Left ventricle myocardium superior (tissue), 1 donor: ENCODE data around the gene ZNF761. TPM values are rescaled to one million over a fixed set of nuclear protein-coding genes. Genes with fewer than 3 reads are reported as not detected.
A peak's percentile ranks its signal among the peaks of the same experiment; 100 is the strongest.
"Not testable (repeated sequence)": the region's sequence is repeated elsewhere in the genome, so short reads cannot be mapped to it uniquely, and the experiment has no call there.

ENCODE experiments used
- ATAC-seq: fragments of 200-7000 bp; cut with Tn5 transposase; one replicate; pipeline ENCODE4 v1.9.1; 2020; ENCODE audit warnings: mild to moderate bottlenecking, moderate library complexity
- DNase-seq: peaks from one replicate; pipeline ENCODE4 v3.0.0-alpha.2; 2020
- intact Hi-C: fragments of 100-400 bp; cut with micrococcal nuclease; formaldehyde crosslinking; loops from one replicate; pipeline ENCODE4 v1.11.0; 2022
- total RNA-seq: library from RNA; stranded (reverse); fragmentation: NEBNext Ultra II Directional; extraction: Animal tissue kit (Norgen Biotek cat#: 25700); gene quantifications from one replicate; pipeline ENCODE4 v1.2.1, GENCODE V29; 2021
- donor health status: DM: no; HTN: yes; CAD: no; lungs with severe emphysema.

The ZNF761 gene
- total RNA-seq, 1 donor from 2014 or later = 4.1 TPM

- ATAC-seq, intact Hi-C loops, DNase-seq: not testable (repeated sequence)
These were observed 12.0 kb downstream of the ZNF761 start for GRCh38 chr19:53443809-53444208.

DNA sequence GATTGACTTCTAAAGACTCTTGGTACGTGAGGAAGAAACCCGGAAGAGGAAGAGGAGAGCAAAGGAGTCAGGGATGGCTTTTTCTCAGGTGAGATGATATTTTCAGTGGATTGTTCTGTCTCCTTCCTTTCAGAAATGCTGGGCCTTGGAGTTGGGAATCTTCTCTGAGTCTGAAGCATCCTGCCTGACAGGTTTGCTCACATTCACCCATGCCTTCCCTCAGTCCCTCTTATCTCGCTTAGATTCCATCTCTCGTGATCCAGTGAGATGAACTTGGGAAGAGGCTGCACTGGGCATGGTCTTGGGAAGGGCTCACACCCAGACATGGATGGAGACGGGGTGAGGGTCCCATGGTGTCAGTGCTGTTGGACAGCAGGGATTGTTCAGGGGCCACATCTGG is 15.4 kb downstream of the ZNF761 start:
- ATAC-seq, DNase-seq, intact Hi-C loops: not testable (repeated sequence)

GRCh38 chr19:53455828-53456227 is 24.0 kb downstream of the ZNF761 start:
- ATAC-seq (no peak), DNase-seq (no peak)
- intact Hi-C loops = no loop called here

DNA sequence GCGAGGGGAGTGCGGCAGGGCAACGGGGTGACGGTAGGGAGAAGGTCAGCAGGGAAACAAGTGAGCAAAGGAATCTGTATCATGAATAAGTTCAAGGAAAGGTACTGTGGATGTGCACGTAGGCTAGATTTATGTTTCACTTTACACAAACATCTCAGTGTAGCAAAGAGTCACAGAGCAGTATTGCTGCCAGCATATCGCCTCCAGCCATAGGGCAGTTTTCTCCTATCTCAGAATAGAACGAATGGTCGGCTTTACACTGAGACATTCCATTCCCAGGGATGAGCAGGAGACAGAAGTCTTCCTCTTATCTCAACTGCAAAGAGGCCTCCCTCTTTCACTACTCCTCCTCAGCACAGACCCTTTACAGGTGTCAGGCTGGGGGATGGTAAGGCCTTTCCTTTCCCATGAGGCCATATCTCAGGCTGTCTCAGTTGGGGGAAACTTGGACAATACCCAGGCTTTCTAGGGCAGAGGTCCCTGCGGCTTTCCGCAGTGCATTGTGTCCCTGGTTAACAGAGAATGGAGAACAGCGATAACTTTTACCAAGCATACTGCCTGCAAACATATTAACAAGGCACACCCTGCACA is 28.4 kb downstream of the ZNF761 start:
- ATAC-seq, DNase-seq, intact Hi-C loops: not testable (repeated sequence)

DNA sequence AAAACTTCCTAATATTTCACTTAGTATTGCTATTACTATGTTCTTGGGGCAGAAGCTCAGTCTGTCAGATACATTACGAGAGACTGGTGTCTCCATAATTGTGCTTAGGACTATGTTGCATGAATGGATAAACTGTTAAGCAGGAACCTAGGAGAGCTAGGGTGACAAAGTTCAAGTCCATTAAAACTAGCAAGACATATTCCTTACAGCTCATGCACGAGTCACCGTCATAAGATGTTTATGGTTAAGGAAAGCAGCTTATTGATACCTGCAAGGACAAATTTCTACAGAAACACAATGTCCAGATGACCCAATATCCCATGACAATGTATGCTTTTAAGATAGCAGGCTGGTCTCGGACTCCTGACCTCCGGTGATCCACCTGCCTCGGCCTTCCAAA is 30.1 kb downstream of the ZNF761 start:
- intact Hi-C loops = no loop called here
- no peak for ATAC-seq
- DNase-seq = no peak

GRCh38 chr19:53462861-53463260 is 31.1 kb downstream of the ZNF761 start:
- intact Hi-C loops = no loop called here
- DNase-seq (no peak), ATAC-seq (no peak)

DNA sequence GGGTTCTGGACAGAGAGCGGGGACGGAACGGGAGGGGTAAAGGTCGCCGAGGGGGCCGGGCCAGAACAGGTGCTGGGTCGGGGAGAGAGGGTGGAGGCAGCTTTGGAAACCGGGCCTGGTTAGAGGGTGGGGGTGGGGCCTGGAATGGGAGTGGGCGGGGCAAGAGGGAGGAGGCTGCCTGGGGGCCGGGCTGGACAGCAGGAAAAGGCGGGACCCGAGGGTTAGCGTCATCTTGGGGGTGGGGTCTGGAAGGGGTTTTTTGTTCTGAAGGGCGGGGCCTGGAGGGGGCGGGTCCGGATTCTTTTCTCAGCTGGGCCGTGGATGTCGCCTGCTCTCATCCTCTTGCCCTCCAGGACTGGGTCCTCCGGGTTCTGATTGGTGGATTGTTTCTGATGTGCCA is 31.5 kb downstream of the ZNF761 start:
- intact Hi-C loops = no loop called here
- peak; percentile 56 for DNase-seq
- peak; percentile 24 for ATAC-seq

- DNase-seq (peak; percentile 38), ATAC-seq (peak; percentile 28)
- intact Hi-C loops = no loop called here
These were observed 35.1 kb downstream of the ZNF761 start for GRCh38 chr19:53466726-53467484.

- DNase-seq = peak; percentile 98
- intact Hi-C loops = no loop called here
- peak; percentile 100 for ATAC-seq
These were observed 35.9 kb downstream of the ZNF761 start, which contains the start of gene ZNF813 for GRCh38 chr19:53467485-53468262. Gene ZNF813 (plus strand): TSS chr19:53467733. CDS start chr19:53483823, 16,090 bp downstream.

DNA sequence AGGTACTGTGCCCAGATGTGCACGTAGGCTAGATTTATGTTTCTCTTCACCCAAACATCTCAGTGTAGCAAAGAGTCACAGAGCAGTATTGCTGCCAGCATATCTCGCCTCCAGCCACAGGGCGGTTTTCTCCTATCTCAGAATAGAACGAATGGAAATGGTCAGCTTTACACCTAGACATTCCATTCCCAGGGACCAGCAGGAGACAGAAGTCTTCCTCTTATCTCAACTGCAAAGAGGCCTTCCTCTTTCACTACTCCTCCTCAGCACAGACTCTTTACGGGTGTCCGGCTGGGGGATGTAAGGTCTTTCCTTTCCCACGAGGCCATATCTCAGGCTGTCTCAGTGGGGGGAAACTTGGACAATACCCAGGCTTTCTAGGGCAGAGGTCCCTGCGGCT is 36.8 kb downstream of the ZNF761 start:
- DNase-seq, intact Hi-C loops, ATAC-seq: not testable (repeated sequence)

- no peak for DNase-seq
- intact Hi-C loops = no loop called here
- no peak for ATAC-seq
These were observed 40.1 kb downstream of the ZNF761 start for GRCh38 chr19:53471916-53472315.

GRCh38 chr19:53474832-53475231 is 43.0 kb downstream of the ZNF761 start:
- ATAC-seq, intact Hi-C loops, DNase-seq: not testable (repeated sequence)

GRCh38 chr19:53475470-53475869 is 43.7 kb downstream of the ZNF761 start:
- intact Hi-C loops, ATAC-seq, DNase-seq: not testable (repeated sequence)

- DNase-seq, intact Hi-C loops, ATAC-seq: not testable (repeated sequence)
These were observed 52.0 kb downstream of the ZNF761 start for GRCh38 chr19:53483751-53484150.

- DNase-seq = no peak
- intact Hi-C loops = no loop called here
- no peak for ATAC-seq
These were observed 53.5 kb downstream of the ZNF761 start for GRCh38 chr19:53485046-53486004.

DNA sequence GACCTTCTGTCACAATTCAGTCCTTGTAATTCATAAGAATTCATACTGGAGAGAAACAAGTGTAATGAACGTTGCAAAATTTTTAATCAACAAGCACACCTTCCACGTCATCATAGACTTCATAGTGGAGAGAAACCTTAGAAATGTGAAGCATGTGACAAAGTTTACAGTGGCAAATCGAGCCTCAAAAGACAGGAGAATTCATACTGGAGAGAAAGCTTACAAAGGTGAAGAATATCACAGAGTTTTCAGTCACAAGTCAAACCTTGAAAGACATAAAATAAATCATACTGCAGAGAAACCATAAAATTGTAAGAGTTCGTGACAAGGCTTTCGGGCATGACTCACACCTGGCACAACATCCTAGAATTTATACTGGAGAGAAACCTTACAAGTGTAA is 60.4 kb downstream of the ZNF761 start:
- intact Hi-C loops = no loop called here

GRCh38 chr19:53497311-53498023 is 65.7 kb downstream of the ZNF761 start:
- ATAC-seq, intact Hi-C loops, DNase-seq: not testable (repeated sequence)

More for the DNA sequence above, 60.4 kb downstream of the ZNF761 start:
- ATAC-seq = no peak
- DNase-seq = no peak

- DNase-seq, ATAC-seq, intact Hi-C loops: not testable (repeated sequence)
These were observed 66.2 kb downstream of the ZNF761 start for GRCh38 chr19:53498024-53498395.
